Liver (tissue), 9 donors: Measurements from ENCODE around the gene CADM2. TPM values are rescaled to one million over a fixed set of nuclear protein-coding genes. Genes with fewer than 3 reads are reported as not detected.

Experiments used
- DNase-seq: peaks from one replicate; pipeline ENCODE4 v3.0.0-alpha.2; 2017; ENCODE audit warnings: low spot score
- H3K27ac ChIP-seq, 2 donors: one replicate each; pipeline ENCODE4 v1.7.0; 2013; ENCODE audit warnings: inconsistent platforms in 2 of 2, low read length in 2 of 2, control low read depth in 1 of 2, low read depth in 1 of 2, mild to moderate bottlenecking in 1 of 2
- H3K27me3 ChIP-seq, 4 donors: one replicate each; pipeline versions ENCODE4 v1.6.1 to v1.7.0; 2013; ENCODE audit warnings: low read length in 3 of 4, inconsistent platforms in 1 of 4, mild to moderate bottlenecking in 1 of 4, moderate library complexity in 1 of 4; ENCODE audit not compliant: control insufficient read depth in 4 of 4, insufficient read depth in 4 of 4
- H3K36me3 ChIP-seq, 4 donors: one replicate each; pipeline versions ENCODE4 v1.6.1 to v1.7.0; 2013; ENCODE audit warnings: low read length in 3 of 4, mild to moderate bottlenecking in 3 of 4, low read depth in 1 of 4, moderate library complexity in 1 of 4; ENCODE audit not compliant: control insufficient read depth in 4 of 4, insufficient read depth in 3 of 4
- H3K4me1 ChIP-seq, 4 donors: one replicate each; pipeline versions ENCODE4 v1.6.1 to v1.7.0; 2013; ENCODE audit warnings: low read length in 3 of 4, mild to moderate bottlenecking in 3 of 4, moderate library complexity in 1 of 4; ENCODE audit not compliant: control insufficient read depth in 4 of 4, insufficient read depth in 4 of 4
- H3K4me3 ChIP-seq, 3 donors: one replicate each; pipeline versions ENCODE4 v1.6.1 to v1.7.0; 2013; ENCODE audit warnings: low read length in 3 of 3, control low read depth in 1 of 3, low read depth in 1 of 3, mild to moderate bottlenecking in 1 of 3
- H3K9ac ChIP-seq, 2 donors: one replicate each; pipeline ENCODE4 v1.7.0; 2013; ENCODE audit warnings: low read length in 2 of 2, mild to moderate bottlenecking in 2 of 2, moderate library complexity in 2 of 2, control low read depth in 1 of 2, low read depth in 1 of 2
- H3K9me3 ChIP-seq, 4 donors: one replicate each; pipeline versions ENCODE4 v1.6.1 to v1.7.0; 2013; ENCODE audit warnings: low read length in 3 of 4; ENCODE audit not compliant: control insufficient read depth in 4 of 4
- ATF3 ChIP-seq: IDR thresholded peaks from 2 replicates; pipeline ENCODE4 v1.6.1; 2016; ENCODE audit warnings: antibody characterized with exemption
- CTCF ChIP-seq: fragments of 150-350 bp; IDR thresholded peaks from 2 replicates; pipeline ENCODE4 v1.5.1; 2017; ENCODE audit warnings: improper control_type of control experiment, low read depth, low read length; ENCODE audit not compliant: missing input control
- EGR1 ChIP-seq, 2 donors: IDR thresholded peaks; 2 replicates each; pipeline ENCODE4 v1.6.1; 2016 to 2018; ENCODE audit warnings: antibody characterized with exemption in 2 of 2, low read depth in 2 of 2
- FOXA1 ChIP-seq: IDR thresholded peaks from 2 replicates; pipeline ENCODE4 v1.6.1; 2016; ENCODE audit warnings: antibody characterized with exemption
- FOXA2 ChIP-seq: IDR thresholded peaks from 2 replicates; pipeline ENCODE4 v1.6.1; 2016; ENCODE audit warnings: antibody characterized with exemption
- HNF4A ChIP-seq, 2 donors: conservative IDR thresholded peaks; 2 replicates each; pipeline ENCODE4 v1.6.1; 2016; ENCODE audit warnings: antibody characterized with exemption in 2 of 2, mild to moderate bottlenecking in 2 of 2
- HNF4G ChIP-seq: IDR thresholded peaks from 2 replicates; pipeline ENCODE4 v1.6.1; 2016; ENCODE audit warnings: antibody characterized with exemption
- JUND ChIP-seq, 2 donors: IDR thresholded peaks; 2 replicates each; pipeline ENCODE4 v1.6.1; 2016; ENCODE audit warnings: antibody characterized with exemption in 2 of 2
- MAX ChIP-seq: IDR thresholded peaks from 2 replicates; pipeline ENCODE4 v1.6.1; 2016; ENCODE audit warnings: antibody characterized with exemption
- NR2F2 ChIP-seq: IDR thresholded peaks from 2 replicates; pipeline ENCODE4 v1.6.1; 2016; ENCODE audit warnings: antibody characterized with exemption
- RAD21 ChIP-seq, 2 donors: IDR thresholded peaks; 2 replicates each; pipeline ENCODE4 v1.6.1; 2016; ENCODE audit warnings: antibody characterized with exemption in 2 of 2, mild to moderate bottlenecking in 2 of 2
- REST ChIP-seq: IDR thresholded peaks from 2 replicates; pipeline ENCODE4 v1.6.1; 2016; ENCODE audit warnings: antibody characterized with exemption, mild to moderate bottlenecking
- RXRA ChIP-seq, 2 donors: IDR thresholded peaks; 2 replicates each; pipeline ENCODE4 v1.6.1; 2017 to 2018; ENCODE audit warnings: antibody characterized with exemption in 2 of 2, mild to moderate bottlenecking in 1 of 2
- SP1 ChIP-seq: IDR thresholded peaks from 2 replicates; pipeline ENCODE4 v1.6.1; 2018; ENCODE audit warnings: antibody characterized with exemption, mild to moderate bottlenecking
- TAF1 ChIP-seq: conservative IDR thresholded peaks from 2 replicates; pipeline ENCODE4 v1.6.1; 2016; ENCODE audit warnings: antibody characterized with exemption, mild to moderate bottlenecking
- YY1 ChIP-seq: IDR thresholded peaks from 2 replicates; pipeline ENCODE4 v1.6.1; 2016; ENCODE audit warnings: antibody characterized with exemption, mild to moderate bottlenecking
- ZBTB33 ChIP-seq: IDR thresholded peaks from 2 replicates; pipeline ENCODE4 v1.6.1; 2016; ENCODE audit warnings: antibody characterized with exemption
- WGBS: extraction: QIAGEN DNeasy Blood & Tissue Kit; methylation state at CpG from one replicate; pipeline ENCODE4 v1.1.7; 2013; 5-methylcytosine and 5-hydroxymethylcytosine counted together
- polyA plus RNA-seq, 2 donors: library from polyadenylated mRNA; stranded (reverse) in 1 of 2; unstranded in 1 of 2; fragments of 200-250 nt in 1 of 2; fragments of >200 nt in 1 of 2; fragmentation: Nextera tagmentation in 1 of 2; extraction: Ambion mirVana in 1 of 2; gene quantifications; one replicate each; pipeline versions ENCODE4 v1.2.1 to v1.2.3, GENCODE V29; 2013 to 2015
- total RNA-seq, 2 donors: library from RNA; depleted of rRNA; stranded (reverse); fragments of >200 nt; gene quantifications; one replicate each; pipeline ENCODE4 v1.2.3, GENCODE V29; 2014
- donor health status: healthy.
- donor health status: healthy.
- donor health status: healthy.
- donor health status: healthy.
- donor health status: healthy.

Gene CADM2
- total and polyA plus RNA-seq, 4 donors = 0.35 to 0.92 (median 0.51) TPM

- Histone ChIP-seq H3K36me3 (no peaks in the 10 kb centered on the region), H3K4me1 (no peaks in the 10 kb centered on the region), H3K9me3 (no peaks in the 10 kb centered on the region), H3K27me3 (no peaks in the 10 kb centered on the region), H3K9ac (no peak overlapping the region), H3K4me3 (no peak overlapping the region), H3K27ac (no peak overlapping the region)
- DNase-seq = no peak
- no peak for TF ChIP-seq FOXA1
- TF ChIP-seq HNF4A (conservative IDR thresholded peaks at IDR 0.05) = no peak
- no peak for TF ChIP-seq CTCF
- TF ChIP-seq REST = no peak
- TF ChIP-seq ATF3 = no peak
- 60% methylated on average over 5 of the region's 5 CpGs for WGBS
These were observed 473.3 kb downstream of the CADM2 start for GRCh38 chr3:85432081-85432480.

- 81% methylated on average over 2 of the region's 2 CpGs for WGBS
These were observed 474.5 kb downstream of the CADM2 start for GRCh38 chr3:85433319-85433718.

GRCh38 chr3:85455561-85456200 is 496.9 kb downstream of the CADM2 start:
- no peak for DNase-seq
- no peaks in the 10 kb centered on the region for H3K4me1 ChIP-seq
- H3K36me3 ChIP-seq = no peaks in the 10 kb centered on the region
- no peak overlapping the region for H3K27ac ChIP-seq
- 83% methylated on average over 4 of the region's 4 CpGs for WGBS
- no peaks in the 10 kb centered on the region for H3K9me3 ChIP-seq
- H3K9ac ChIP-seq = no peak overlapping the region
- TF ChIP-seq CTCF = no peak
- TF ChIP-seq ZBTB33 = no peak
- no peak for TF ChIP-seq RAD21 (IDR thresholded peaks at IDR 0.05)
- no peak for TF ChIP-seq NR2F2
- no peak for TF ChIP-seq FOXA1
- TF ChIP-seq JUND (IDR thresholded peaks at IDR 0.05) = no peak
- TF ChIP-seq HNF4G = no peak
- TF ChIP-seq MAX = no peak
- no peak for TF ChIP-seq SP1
- no peak for TF ChIP-seq TAF1
- TF ChIP-seq HNF4A (conservative IDR thresholded peaks at IDR 0.05) = no peak
- no peak for TF ChIP-seq YY1
- TF ChIP-seq EGR1 (IDR thresholded peaks at IDR 0.05; ENCODE audit: low read depth in 2 of 2) = no peak
- TF ChIP-seq FOXA2 = no peak
- no peaks in the 10 kb centered on the region for H3K27me3 ChIP-seq
- H3K4me3 ChIP-seq = no peak overlapping the region

More at GRCh38 chr3:85433319-85433718, 474.5 kb downstream of the CADM2 start:
- H3K27me3 ChIP-seq = no peaks in the 10 kb centered on the region
- TF ChIP-seq ATF3 (no peak), RXRA (IDR thresholded peaks at IDR 0.05) (peak; percentile 55 to 58), TAF1 (no peak)
- no peak overlapping the region for H3K27ac ChIP-seq
- no peak overlapping the region for H3K9ac ChIP-seq
- no peaks in the 10 kb centered on the region for H3K4me1 ChIP-seq
- DNase-seq = no peak
- H3K9me3 ChIP-seq = no peaks in the 10 kb centered on the region
- H3K4me3 ChIP-seq = no peak overlapping the region
- no peaks in the 10 kb centered on the region for H3K36me3 ChIP-seq
